A673 (cell line): ENCODE data around the gene TMCC1. TPM values are rescaled to one million over a fixed set of nuclear protein-coding genes. Genes with fewer than 3 reads are reported as not detected.
"Not testable (repeated sequence)": the region's sequence is repeated elsewhere in the genome, so short reads cannot be mapped to it uniquely, and the experiment has no call there.

Source experiments
- BruUV-seq: library from RNA; stranded (reverse); fragments of 400-500 nt; replicated peaks from 2 replicates; lab custom pipeline; 2021; lab: Mats Ljungman, UMichigan
- CTCF ChIA-PET: fragments of 300-600 bp; sonication (Branson Sonifier 250); formaldehyde crosslinking; loops from one replicate; lab custom pipeline; 2022; ENCODE audit warnings: antibody characterized with exemption; lab: Charles Lee
- POLR2A ChIA-PET: fragments of 300-600 bp; sonication (Branson Sonifier 250); formaldehyde crosslinking; loops from one replicate; lab custom pipeline; 2022; ENCODE audit warnings: antibody characterized with exemption; ENCODE audit not compliant: low non-redundant PET; lab: Charles Lee
- DNase-seq: peaks from one replicate; pipeline ENCODE4 v3.0.0-alpha.2; 2015; ENCODE audit warnings: low spot score
- H3K27ac ChIP-seq: fragments of 200-600 bp; sonication (generic); 2 replicates; pipeline ENCODE4 v1.5.1; 2016; ENCODE audit warnings: mixed run types, low read depth, mild to moderate bottlenecking, mixed read lengths, antibody characterized with exemption, low read length; ENCODE audit not compliant: poor library complexity, severe bottlenecking
- H3K27me3 ChIP-seq: fragments of 200-600 bp; sonication (generic); replicated peaks from 2 replicates; pipeline ENCODE4 v1.6.1; 2017; ENCODE audit warnings: mixed run types, low read depth, mild to moderate bottlenecking, mixed read lengths, antibody characterized with exemption, low read length; ENCODE audit not compliant: insufficient read depth, poor library complexity
- H3K36me3 ChIP-seq: fragments of 200-600 bp; sonication (generic); 2 replicates; pipeline ENCODE4 v1.6.1; 2016; ENCODE audit warnings: mixed run types, mild to moderate bottlenecking, mixed read lengths, antibody characterized with exemption, low read length; ENCODE audit not compliant: insufficient read depth, poor library complexity, severe bottlenecking
- H3K4me1 ChIP-seq: fragments of 200-600 bp; sonication (generic); 2 replicates; pipeline ENCODE4 v1.6.1; 2017; ENCODE audit warnings: mixed run types, mild to moderate bottlenecking, mixed read lengths, antibody characterized with exemption, low read length; ENCODE audit not compliant: insufficient read depth, poor library complexity, severe bottlenecking
- H3K4me3 ChIP-seq: fragments of 200-600 bp; sonication (generic); 2 replicates; pipeline ENCODE4 v1.5.1; 2016; ENCODE audit warnings: low read depth, mixed run types, mild to moderate bottlenecking, mixed read lengths, low read length; ENCODE audit not compliant: poor library complexity, severe bottlenecking
- H3K9me3 ChIP-seq: fragments of 200-600 bp; sonication (generic); 2 replicates; pipeline ENCODE4 v1.6.1; 2016; ENCODE audit warnings: mixed run types, low read depth, mild to moderate bottlenecking, mixed read lengths, antibody characterized with exemption, low read length; ENCODE audit not compliant: poor library complexity, severe bottlenecking
- CTCF ChIP-seq: fragments of 300-800, 200-600 bp; sonication (generic); conservative IDR thresholded peaks from 2 replicates; pipeline ENCODE4 v1.5.1; 2017; ENCODE audit warnings: low read depth, mild to moderate bottlenecking, antibody characterized with exemption, low read length, moderate library complexity, mixed read lengths
- EZH2 ChIP-seq: fragments of 200-600 bp; sonication (generic); IDR thresholded peaks from 2 replicates; pipeline ENCODE4 v1.6.1; 2017; ENCODE audit warnings: borderline replicate concordance, low read depth, mild to moderate bottlenecking, mixed read lengths, antibody characterized with exemption, low read length; ENCODE audit not compliant: poor library complexity, severe bottlenecking
- intact Hi-C: fragments of 100-400 bp; cut with micrococcal nuclease; formaldehyde crosslinking; loops from one replicate; pipeline ENCODE4 v1.10.0; 2022; ENCODE audit not compliant: unreplicated experiment
- total RNA-seq: library from RNA; stranded (reverse); gene quantifications from 2 replicates; pipeline ENCODE4 v1.2.3, GENCODE V29; 2021

The TMCC1 gene
- total RNA-seq, 1 experiment from 2014 or later: 29.4 TPM

DNA sequence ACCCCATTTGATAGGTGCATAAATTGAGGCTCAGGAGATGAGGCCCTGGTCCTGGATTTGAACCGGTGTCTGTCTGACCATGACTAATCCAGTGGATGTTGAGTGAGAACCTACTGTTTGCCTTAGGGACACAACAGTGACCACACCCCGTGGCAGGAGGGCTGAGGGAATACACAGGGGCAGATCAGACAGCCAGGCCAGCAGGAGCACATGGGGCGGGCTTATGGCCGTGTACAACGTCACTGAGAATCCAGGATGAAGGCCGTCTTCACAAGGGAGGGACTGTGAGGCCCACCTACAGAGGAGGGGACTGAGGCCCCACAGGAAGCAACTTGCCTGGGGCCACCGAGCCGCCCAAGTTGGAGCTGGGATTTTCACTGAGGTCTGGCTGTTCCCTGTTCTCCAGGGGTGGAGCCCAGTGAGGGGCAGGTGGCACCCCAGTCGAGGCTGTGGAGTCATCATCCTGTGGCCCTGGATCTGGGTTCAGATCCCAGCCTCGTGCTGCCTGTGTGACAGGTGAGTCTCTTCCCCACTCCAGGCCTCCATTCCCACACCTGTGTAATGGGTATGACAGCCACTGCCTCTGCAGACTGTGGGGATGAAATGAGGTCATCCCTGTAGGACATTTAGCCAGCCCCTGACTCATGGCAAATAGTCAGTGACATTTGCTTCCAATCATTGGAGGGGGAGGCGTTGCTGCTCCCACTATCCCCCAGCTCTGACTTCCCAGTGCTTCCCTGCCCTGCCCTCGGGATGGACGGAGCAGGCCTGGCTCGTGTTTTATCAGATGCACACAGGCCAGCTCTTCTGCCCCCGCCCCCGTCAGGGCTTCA is 280.8 kb downstream of the TMCC1 start:
- H3K27me3 ChIP-seq: no peaks in the 10 kb centered on the region
- no peak overlapping the region for H3K27ac ChIP-seq
- ChIA-PET POLR2A (no interaction called here), CTCF (interaction anchor here (0.5 kb wide), 1 partner anchor 37 kb away, joined by 8 read pairs; no protein-coding TSS in a partner anchor)
- peaks cover 12% of the 10 kb centered on the region for H3K4me1 ChIP-seq
- H3K4me3 ChIP-seq: no peak overlapping the region
- no TSS peak for BruUV-seq
- TF ChIP-seq EZH2: no peak
- TF ChIP-seq CTCF: no peak
- intact Hi-C loops: no loop called here
- H3K36me3 ChIP-seq: no peaks in the 10 kb centered on the region
- no peaks in the 10 kb centered on the region for H3K9me3 ChIP-seq
- DNase-seq: no peak

GRCh38 chr3:129611812-129612533 is 281.5 kb downstream of the TMCC1 start:
- no peaks in the 10 kb centered on the region for H3K36me3 ChIP-seq
- no peaks in the 10 kb centered on the region for H3K9me3 ChIP-seq
- TF ChIP-seq CTCF: no peak
- no peak for TF ChIP-seq EZH2
- H3K4me3 ChIP-seq: no peak overlapping the region
- H3K4me1 ChIP-seq: peaks cover 19% of the 10 kb centered on the region
- CTCF ChIA-PET: interaction anchor here (0.5 kb wide), 1 partner anchor 38 kb away, joined by 8 read pairs; no protein-coding TSS in a partner anchor
- POLR2A ChIA-PET: no interaction called here
- intact Hi-C loops: no loop called here
- DNase-seq: no peak
- no TSS peak for BruUV-seq
- H3K27me3 ChIP-seq: no peaks in the 10 kb centered on the region
- no peak overlapping the region for H3K27ac ChIP-seq

- no peak for DNase-seq
- Histone ChIP-seq H3K27ac (no peak overlapping the region), H3K27me3 (no peaks in the 10 kb centered on the region), H3K4me1 (peaks cover 19% of the 10 kb centered on the region), H3K4me3 (no peak overlapping the region), H3K9me3 (no peaks in the 10 kb centered on the region), H3K36me3 (no peaks in the 10 kb centered on the region)
- POLR2A ChIA-PET: no interaction called here
- intact Hi-C loops: no loop called here
- CTCF ChIA-PET: no interaction called here
- TF ChIP-seq CTCF (no peak), EZH2 (no peak)
- BruUV-seq: no TSS peak
These were observed 282.1 kb downstream of the TMCC1 start for GRCh38 chr3:129611446-129611800.

- H3K27me3 ChIP-seq, BruUV-seq, H3K4me3 ChIP-seq, CTCF ChIA-PET, DNase-seq, H3K27ac ChIP-seq, H3K36me3 ChIP-seq, intact Hi-C loops, POLR2A ChIA-PET, H3K9me3 ChIP-seq: not testable (repeated sequence)
- H3K4me1 ChIP-seq: peaks cover 19% of the 10 kb centered on the region
These were observed 282.6 kb downstream of the TMCC1 start for GRCh38 chr3:129610794-129611445.
